NOMO-1 treated with dmso at 0.1 percent for 144 hours (cell line): ENCODE results near the gene VSIG10.
"Not testable (repeated sequence)": the region's sequence is repeated elsewhere in the genome, so short reads cannot be mapped to it uniquely, and the experiment has no call there.

Experiments used
- DNase-seq: peaks from one replicate; lab custom pipeline; 2025; ENCODE audit not compliant: unreplicated experiment; lab: John Stamatoyannopoulos, UW

Gene VSIG10

DNA sequence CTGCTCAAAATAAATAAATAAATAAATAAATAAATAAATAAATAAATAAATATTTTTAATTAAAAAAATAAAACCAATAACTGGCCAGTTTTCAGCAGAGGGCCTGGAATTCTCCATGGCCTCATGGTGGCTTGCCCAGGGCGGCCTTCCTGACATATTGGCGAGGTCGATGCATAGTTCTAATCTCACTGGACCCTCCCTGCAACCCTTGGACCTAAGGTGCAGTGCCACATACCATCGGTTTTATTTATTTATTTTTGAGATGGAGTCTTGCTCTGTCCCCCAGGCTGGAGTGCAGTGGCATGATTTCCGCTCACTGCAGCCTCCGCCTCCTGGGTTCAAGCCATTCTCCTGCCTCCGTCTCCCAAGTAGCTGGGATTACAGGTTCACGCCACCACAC is 3.9 kb upstream of the VSIG10 start:
- no peak for DNase-seq

DNA sequence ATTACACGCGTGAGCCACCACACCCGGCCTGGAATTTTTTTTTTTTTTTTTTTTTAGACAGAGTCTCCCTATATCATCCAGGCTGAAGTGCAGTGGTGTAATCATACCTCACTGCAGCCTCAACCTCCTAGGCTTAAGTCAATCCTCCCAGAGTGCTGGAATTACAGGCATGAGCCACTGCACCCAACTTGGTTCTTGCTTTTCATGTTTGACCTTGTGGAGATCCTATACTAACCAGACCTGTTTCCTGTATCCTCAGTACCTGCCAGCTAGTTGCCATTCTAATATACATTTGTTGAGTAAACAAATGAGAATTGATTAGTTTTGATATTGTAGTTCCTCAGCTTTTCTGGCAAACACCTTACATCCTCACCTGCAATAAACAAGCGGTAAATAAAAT is 3.2 kb upstream of the VSIG10 start:
- DNase-seq = no peak

DNA sequence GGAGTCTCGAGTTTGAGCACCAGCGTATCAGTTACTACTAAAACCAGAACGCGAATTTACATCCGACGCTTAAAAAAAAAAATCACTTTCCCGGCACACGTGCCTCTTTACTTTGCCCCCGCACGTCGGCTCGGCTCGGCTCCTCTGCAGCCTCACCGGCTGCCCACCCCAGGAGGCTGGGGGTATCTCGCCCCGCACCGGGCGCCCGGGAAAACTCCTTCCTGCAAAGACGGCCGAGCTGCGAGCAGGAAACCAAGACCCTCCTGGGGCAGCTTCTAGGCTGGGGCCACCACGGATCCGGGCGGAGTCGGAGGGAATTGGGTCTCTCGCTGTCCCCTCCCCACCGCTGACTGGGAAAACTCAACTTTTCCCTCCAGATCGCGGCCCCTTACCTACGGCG is 610 bp downstream of the VSIG10 start:
- DNase-seq = no peak

DNA sequence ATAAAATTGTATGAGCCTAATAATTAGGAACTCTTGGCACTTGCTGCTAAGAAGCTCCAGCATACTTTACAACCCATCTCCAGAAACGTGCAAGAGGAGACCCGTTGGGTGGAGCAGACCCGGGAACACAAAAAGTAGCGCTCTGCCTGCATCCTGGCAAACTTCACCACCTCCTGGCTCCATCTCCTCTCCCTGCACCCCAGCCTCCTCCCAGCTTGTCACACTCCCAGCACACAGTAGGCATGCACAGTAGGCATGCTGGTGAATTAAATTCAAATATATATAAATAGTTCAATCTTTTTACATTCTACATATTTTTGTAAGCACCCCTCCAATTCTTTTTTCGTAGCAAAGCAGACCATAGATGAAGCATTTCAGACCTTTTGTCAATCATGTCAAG is 1.2 kb downstream of the VSIG10 start:
- DNase-seq = no peak

DNA sequence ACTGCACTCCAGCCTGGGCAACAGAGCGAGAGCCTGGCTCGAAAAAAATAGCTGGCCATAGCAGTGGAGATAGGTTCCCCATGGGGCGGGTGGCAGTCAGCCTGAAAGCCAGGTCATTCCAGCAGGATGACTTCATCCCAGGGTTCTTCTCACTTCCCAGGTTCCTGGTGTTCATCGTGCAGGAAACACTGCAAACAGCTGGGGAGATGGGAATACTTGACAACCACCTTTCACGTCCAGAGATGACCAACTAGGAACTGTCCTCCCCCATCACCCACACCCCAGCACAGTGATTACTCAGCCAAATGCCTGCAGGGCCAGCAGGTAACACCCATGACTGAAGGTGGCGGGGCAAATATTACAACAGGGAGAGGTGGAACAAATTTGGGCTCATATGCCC is 1.7 kb downstream of the VSIG10 start:
- DNase-seq = no peak

DNA sequence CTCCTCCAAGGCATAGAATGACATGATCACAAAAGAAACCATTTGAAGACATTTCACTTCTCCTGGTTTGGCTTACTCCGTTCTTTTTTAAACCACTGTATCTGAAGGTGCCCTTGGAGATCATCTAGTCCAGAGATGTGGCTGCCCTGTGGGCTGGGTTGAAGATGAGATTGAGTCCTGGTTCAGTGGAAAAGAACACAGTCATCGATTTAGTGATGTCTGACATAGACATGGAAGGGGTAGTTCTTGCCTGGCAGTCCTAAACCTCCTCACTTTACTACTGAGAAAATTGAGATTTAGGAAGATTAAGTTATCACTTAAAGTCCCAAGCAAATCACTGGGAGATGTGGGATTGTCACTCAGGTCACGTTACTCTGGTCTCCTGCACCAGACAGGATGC is 2.8 kb downstream of the VSIG10 start:
- DNase-seq = no peak

DNA sequence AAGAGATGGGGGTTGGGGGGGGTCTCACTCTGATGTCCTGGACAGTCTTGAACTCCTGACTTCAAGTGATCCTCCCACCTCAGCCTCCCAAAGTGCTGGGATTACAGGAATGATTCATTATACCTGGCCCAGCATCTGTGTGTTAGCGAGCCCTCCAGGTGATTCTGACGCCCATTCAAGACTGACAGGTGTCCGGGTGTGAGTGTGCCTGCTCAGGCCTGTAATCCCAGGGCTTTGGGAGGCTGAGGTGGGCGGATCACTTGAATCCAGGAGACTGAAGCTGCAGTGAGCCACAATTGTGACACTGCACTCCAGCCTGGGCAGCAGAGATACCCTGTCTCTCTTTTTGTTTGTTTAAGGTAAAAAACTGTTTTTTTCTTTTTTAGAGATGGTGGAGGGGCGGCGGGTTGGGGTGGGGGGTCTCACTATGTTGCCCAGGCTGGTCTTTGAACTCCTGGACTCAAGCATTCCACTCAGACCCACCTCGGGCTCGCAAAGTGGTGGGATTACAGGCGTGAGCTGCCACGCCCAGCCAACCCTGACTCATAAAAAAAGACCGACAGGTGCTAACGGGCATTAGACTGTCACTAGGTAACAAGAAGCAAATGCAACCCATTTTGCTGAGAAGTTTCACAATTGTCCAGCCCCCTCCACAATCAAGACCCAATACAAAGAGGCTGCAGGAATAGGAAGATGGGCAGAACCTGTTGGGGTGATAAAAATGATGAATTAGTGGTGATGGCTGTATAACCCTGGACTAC is 4.7 kb downstream of the VSIG10 start:
- DNase-seq = no peak

DNA sequence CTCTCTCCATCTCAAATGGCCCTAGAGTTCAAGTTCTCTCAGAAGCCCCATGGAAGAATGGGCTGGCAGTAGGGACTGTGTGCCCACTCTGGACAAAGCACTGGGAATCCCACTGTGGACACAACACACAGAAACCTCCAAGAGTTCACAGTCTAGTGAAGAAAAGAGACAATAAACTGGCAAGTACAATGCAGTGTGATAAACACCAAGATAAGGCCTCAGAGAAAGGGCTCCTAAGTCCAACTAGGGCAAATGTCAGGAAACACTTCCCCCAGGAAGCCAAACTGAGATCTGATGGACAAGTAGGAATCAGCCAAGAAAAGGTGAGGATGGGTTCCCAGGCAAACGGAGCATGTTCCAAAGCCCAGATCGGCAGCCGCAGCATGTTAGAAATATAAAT is 5.4 kb downstream of the VSIG10 start:
- no peak for DNase-seq

DNA sequence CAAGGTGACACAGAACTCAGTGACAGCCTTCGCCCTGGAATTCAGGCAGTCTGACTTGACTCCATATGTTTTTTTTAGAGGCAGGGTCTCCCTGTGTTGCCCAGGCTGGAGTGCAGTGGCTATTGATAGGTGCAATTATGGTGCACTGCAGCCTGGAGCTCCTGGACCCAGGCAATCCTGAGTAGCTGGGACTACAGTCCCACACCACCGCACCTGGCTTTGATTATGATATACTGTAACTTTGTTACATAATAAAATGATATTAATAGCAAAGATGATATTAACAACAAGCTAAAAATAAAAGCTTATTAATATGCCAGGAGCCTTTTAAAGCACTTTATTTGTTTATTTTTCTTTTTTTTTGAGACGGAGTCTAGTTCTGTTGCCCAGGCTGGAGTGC is 9.8 kb downstream of the VSIG10 start:
- DNase-seq = no peak

DNA sequence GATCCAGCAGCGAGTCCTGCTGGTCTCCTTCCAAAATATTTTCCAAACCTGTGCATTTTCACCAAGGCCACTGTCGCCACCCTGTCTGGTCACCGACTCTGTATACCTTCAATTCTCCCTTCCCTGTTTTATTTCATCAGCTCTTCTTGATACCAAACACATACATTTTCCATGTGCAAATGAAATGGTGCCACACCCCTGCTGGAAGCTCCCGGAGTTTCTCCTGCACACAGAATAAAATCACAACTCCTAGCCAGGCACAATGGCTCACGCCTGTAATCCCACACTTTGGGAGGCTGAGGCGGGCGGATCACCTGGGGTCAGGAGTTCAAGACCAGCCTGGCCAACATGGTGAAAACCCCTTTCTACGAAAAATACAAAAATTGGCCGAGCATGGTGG is 14.0 kb downstream of the VSIG10 start:
- DNase-seq = no peak

DNA sequence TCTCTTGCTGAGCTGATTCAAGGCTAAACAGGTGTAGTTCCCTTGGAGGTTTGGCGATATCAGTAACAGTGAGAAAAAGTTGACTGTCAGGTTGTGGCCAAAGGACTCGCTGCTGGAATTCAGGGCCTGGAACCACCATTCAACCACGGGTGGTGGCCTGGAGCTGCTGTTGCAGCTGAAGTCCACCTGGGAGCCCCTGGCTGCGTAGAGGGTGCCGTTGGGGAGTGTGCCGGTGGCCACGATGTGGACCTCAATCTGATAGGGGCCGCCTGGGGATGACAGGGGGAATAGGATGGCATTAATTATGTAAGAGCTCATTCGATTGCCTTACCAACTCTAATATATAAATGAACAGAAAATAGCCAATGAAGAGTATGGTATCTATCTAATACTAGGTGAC is 21.6 kb downstream of the VSIG10 start:
- DNase-seq = no peak

DNA sequence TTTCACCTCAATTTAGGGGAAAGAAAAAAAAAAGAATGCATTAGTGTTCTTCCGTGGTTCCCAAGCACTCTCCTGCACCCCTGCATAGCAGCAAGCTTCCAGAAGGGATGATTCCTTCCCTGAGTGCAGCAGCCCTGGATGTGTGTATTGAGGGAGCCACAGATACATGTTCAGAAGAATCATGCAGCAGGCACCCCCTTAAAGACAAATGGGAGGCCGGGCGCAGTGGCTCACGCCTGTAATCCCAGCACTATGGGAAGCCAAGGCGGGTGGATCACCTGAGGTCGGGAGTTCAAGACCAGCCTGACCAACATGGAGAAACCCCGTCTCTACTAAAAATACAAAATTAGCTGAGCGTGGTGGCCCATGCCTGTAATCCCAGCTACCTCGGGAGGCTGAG is 22.3 kb downstream of the VSIG10 start:
- not testable (repeated sequence) for DNase-seq

DNA sequence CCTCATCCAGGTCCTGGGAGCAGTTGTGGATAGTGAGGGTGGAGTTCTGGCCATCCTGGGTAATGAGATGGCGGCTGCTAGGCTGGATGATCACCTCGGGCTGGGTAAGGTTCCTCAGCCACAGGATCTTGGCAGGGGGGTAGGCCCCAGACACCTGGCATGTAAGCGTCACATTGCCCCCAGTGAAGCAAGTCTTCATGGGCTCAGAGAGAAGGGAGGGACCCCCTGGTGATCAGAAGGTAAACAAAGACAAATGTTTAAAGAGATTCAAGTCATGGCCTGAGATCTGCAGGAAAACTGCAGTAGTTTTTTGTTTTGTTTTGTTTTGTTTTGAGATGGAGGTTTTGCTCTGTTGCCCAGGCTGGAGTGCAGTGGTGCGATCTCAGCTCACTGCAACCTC is 30.0 kb downstream of the VSIG10 start:
- no peak for DNase-seq

DNA sequence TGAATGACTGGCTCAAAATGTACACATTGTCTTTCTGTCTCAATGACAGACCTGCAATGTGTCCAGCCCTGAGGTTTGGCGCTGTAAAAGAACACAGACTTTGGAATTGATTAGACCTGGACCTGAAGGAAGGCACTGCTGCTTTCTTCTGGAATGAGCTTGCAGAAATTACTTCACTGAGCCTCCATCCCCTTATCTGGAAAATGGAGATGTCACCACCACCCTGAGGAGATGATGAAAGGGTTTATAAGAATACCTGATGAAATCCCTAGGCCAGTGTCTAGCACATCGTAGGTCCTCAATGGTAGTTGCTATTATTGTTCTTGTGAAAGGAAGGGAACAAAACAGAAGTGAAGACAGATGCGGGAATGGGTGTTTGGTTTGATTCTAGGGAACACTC is 33.2 kb downstream of the VSIG10 start:
- no peak for DNase-seq

DNA sequence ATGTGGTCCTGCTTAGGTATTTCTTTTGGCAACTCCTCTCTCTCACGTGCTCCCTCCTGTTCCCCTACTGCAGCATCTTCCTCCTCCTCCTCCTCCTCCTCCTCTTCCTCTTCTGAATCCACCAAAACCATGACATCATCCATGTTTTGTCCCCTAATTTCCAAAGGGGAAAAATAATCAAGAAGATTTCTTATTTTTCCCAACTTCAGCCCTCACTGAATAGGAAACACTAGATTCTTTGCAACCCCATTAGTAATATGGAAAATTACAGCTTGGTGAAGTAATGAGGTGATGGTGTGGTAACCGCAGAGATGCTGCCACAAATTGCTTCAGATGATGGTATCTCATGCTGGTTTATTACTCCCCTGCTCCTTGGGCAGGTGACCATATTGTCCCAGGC is 35.4 kb downstream of the VSIG10 start:
- no peak for DNase-seq

DNA sequence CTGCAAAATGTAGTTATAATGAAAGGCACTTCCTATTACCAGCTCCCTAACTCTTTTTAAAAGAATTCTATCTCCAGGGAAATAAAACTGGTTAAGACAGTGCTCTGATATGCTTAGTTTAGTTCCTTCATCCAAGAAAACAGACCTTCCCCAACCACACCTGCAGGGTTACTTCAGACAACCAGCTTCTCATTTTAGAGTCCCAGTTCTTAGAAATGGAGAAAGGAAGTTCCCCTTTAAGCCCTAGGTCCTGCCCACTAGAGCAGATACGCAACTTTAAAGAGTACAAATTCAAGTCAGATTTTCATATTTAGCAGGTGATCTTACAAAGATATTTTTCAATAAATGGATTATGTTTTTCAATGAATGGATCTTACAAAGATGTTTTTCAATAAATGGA is 38.4 kb downstream of the VSIG10 start:
- DNase-seq = no peak

DNA sequence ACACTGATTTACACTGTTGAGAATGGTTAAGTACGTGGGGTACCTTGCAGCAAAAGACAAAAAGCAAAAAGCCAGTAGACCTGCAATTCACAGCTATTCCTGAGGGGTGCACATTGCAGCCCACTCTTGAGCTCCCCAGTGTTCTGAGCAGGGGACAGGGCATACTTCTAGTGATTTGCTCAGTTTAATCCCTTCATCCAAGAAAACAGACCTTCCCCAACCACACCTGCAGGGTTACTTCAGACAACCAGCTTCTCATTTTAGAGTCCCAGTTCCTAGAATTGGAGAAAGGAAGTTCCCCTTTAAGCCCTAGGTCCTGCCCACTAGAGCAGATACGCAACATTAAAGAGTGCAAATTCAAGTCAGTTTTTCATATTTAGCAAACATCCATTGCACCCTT is 39.2 kb downstream of the VSIG10 start:
- DNase-seq = no peak

DNA sequence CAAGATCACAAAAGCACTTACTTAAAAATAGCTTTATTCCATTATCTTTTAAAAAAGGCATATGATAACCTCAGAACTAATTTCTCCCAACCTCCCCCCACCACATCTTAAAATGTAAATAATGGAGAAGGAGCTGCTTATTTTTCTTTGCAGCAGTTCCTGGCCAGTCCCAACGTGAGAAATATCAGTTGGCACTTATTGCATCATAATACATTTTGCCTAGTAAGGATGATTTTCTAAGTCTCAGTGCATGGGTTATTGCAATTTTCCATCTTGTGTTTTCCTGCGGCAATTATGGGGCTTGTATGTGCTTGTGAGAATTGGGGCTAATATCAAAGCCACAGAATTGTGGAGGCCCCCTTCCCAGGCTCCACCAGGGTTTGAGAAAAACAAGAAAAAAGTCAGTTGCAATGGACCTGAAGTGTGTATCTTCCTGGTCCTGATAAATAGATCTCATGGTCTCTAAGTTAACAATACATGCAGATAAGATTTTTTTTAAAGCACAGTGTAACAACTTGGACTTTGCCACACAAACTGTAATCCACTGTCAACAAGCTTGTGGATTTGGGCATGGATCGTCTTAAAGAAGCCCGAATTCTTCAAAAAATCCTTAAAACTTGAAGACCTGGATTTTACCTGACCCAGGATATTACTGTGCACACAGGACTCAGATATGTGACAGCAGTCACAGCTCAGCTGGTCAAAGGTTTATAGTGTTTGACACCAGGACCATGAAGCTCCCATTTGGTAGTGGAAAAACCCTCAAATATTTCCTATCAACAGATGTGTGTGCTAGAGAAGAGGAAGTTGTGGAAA is 40.0 kb downstream of the VSIG10 start:
- DNase-seq = no peak

DNA sequence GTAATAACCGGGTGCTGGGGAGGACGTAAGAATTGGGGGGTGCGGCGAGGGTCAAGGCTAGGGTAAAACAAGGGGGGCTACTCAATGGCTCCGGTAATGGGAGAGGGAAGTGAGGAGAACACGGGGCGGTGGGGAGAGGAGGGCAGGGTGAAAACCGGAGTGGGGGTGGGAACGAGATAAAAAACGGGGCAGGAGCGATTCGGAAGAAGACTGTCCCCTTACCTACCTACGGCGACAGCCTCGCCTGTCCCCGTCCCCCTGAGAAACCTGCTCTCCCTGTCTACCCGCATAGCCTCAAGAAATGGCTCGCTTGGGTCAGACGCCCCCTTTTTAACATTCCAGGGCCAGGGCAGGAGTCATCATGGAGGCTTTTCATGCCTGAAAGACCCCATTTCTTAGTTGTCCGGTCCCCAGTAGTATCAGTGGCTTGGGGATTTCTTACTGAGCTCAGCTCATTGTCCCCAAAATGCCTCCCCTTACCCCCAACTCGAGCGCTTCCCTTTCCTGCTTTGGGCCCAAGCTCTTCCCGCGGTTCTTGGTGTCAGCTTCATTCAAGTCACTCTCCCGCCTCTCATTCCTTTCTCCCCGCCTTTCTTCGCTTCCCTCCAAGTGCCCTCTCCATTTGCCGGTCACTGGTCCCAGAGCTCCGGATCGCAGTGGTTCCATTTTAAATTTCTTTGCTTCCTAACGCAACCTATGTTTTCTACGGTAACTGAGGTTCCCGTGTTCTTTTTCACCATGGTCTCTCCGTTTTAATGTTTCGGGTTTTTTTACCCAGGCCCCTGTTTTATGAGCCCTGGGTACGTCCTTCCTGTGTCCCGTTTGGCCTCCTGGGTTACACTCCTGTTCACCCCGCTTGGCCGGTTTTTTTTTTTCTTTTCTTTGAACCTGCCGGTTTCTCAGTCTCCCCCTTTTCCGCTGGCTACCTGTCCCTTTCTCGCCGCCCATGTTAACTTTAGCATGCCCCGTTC is 41.7 kb downstream of the VSIG10 start:
- no peak for DNase-seq

DNA sequence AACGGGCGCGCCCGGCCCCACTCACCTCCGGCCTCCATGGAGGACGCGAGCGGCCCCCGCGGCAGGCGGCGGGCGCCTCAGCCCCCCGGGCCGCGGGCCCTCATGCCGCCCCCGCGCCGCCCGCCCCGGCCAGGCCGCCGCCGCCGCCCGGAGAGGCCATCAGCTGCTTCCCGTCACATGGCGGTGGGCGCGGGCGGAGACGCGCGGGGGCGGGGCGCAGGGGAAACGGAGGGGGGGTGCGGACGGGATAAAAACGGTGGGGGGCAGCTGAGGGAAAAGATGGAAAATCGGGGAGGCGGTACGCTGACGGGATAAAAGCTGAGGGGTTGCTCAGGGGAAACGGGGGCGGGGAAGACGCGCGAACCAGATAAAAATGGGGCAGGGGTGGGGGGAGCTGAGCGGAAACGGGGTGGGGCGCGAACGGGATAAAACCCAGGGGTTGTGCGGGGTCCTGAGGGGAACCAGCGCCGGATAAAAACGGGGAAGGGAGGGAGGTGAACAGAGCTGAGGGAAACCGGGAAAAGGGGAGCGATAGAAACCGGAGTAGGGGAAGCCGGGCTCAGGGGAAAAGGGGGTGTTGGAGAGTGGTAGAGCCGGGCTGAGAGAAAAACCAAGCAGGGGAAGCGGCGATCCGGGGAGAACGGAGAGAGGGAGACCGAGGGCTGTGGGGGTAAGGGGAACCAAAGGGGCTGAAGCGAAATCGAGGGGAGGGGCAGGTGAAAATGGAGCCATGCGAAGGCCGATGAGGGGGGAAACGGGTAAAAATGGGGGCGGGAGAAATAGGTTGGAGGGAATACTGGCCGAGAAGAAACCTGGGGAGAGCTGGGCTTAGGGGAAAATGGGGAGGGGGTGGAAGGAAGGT is 42.6 kb downstream of the VSIG10 start, which contains the start of gene WSB2:
TSS of gene WSB2 (minus strand) at position 169 of the 862 bp plus-strand sequence. CDS start at position 38, 131 bp downstream.
- no peak for DNase-seq
